GM19043 (cell line): ENCODE measurements around the gene FN3K.
A peak's percentile ranks its signal among the peaks of the same experiment; 100 is the strongest.
"Not testable (repeated sequence)": the region's sequence is repeated elsewhere in the genome, so short reads cannot be mapped to it uniquely, and the experiment has no call there.

ENCODE experiments used
- ATAC-seq: cut with Tn5 transposase; IDR thresholded peaks from one replicate; pipeline ENCODE4 v1.9.1; 2021; ENCODE audit warnings: low read depth; ENCODE audit not compliant: unreplicated experiment

Gene FN3K

GRCh38 chr17:82769041-82769440, 33.6 kb downstream of the FN3K start:
- no peak for ATAC-seq

GRCh38 chr17:82772026-82772425, 36.6 kb downstream of the FN3K start:
- no peak for ATAC-seq

GRCh38 chr17:82774456-82774855, 39.0 kb downstream of the FN3K start:
- ATAC-seq = not testable (repeated sequence)

- no peak for ATAC-seq
Observed at GRCh38 chr17:82775001-82775823, 39.8 kb downstream of the FN3K start.

GRCh38 chr17:82776454-82776853, 41.0 kb downstream of the FN3K start:
- ATAC-seq = no peak

- not testable (repeated sequence) for ATAC-seq
Observed at GRCh38 chr17:82777778-82778375, 42.5 kb downstream of the FN3K start.

- no peak for ATAC-seq
Observed at GRCh38 chr17:82779541-82779940, 44.1 kb downstream of the FN3K start.

GRCh38 chr17:82780195-82780594, 44.8 kb downstream of the FN3K start:
- no peak for ATAC-seq

- ATAC-seq = no peak
Observed at GRCh38 chr17:82780971-82781893, 45.8 kb downstream of the FN3K start.

GRCh38 chr17:82781894-82782274, 46.5 kb downstream of the FN3K start:
- ATAC-seq = peak; percentile 53

- ATAC-seq = no peak
Observed at GRCh38 chr17:82782657-82783207, 47.3 kb downstream of the FN3K start.

GRCh38 chr17:82783498-82783897, 48.1 kb downstream of the FN3K start:
- ATAC-seq = no peak

- not testable (repeated sequence) for ATAC-seq
Observed at GRCh38 chr17:82785581-82785980, 50.2 kb downstream of the FN3K start.

GRCh38 chr17:82786427-82786826, 51.0 kb downstream of the FN3K start:
- ATAC-seq = no peak

- ATAC-seq = no peak
Observed at GRCh38 chr17:82787081-82787848, 51.9 kb downstream of the FN3K start.

GRCh38 chr17:82788206-82789001, 53.0 kb downstream of the FN3K start:
- ATAC-seq = no peak

- ATAC-seq = no peak
Observed at GRCh38 chr17:82789051-82789592, 53.7 kb downstream of the FN3K start.

- no peak for ATAC-seq
Observed at GRCh38 chr17:82789806-82790205, 54.4 kb downstream of the FN3K start.

GRCh38 chr17:82790391-82790790, 55.0 kb downstream of the FN3K start:
- ATAC-seq = no peak
